SKM-1 (cell line): ENCODE measurements around the gene SLC7A6OS.

Experiments
- DNase-seq: peaks from one replicate; lab custom pipeline; 2025; ENCODE audit not compliant: unreplicated experiment; lab: John Stamatoyannopoulos, UW

Gene SLC7A6OS

DNA sequence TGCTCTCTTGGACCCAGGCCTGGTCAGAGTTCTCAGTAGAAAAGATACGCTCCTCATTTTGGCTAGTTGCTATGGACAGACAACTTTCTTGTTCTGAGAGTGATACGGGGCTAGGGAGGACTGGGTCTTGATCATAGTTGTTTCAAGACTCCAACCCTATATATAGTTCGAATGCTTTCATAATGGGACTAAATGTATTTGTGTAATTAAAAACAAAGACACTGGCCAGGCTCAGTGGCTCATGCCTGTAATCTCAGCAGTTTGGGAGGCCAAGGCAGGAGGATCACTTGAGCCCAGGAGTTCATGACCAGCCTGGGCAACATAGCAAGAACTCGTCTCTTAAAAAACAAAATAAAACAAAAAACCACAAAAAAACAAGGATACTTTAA lies 28.7 kb downstream of the SLC7A6OS start:
- no peak for DNase-seq

DNA sequence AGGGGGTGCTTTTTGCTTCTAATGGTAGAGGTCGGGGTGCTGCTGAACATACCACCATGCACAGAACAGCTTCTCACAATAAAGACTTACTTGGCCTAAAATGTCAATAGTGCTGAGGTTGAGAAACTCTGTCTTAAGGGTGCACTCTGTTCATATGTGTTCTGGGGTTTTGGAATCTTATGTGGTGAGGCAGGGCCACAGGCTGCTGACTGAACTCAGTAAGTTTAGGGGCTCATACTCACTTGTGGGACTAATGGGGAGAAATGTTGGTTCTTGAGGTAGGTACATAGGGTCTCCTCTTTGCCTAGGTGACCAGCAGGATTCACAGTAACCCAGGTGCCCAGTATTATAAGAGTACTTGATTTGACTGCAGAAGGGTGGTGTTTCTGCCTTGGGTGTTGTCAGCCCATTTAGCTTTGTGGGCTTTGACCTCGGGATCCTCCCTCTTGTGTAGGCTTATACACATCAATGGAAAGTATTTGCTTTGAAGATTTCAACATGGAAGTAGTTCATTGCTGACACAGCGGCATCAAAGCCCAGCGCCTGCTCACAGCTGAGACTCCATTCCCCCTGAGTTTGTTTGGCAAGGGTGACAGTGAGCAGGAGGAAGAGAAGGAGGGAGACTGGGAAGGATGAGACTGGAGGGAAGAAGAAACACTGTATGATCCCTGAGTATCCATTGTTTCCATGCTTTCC lies 29.2 kb downstream of the SLC7A6OS start:
- DNase-seq: no peak

DNA sequence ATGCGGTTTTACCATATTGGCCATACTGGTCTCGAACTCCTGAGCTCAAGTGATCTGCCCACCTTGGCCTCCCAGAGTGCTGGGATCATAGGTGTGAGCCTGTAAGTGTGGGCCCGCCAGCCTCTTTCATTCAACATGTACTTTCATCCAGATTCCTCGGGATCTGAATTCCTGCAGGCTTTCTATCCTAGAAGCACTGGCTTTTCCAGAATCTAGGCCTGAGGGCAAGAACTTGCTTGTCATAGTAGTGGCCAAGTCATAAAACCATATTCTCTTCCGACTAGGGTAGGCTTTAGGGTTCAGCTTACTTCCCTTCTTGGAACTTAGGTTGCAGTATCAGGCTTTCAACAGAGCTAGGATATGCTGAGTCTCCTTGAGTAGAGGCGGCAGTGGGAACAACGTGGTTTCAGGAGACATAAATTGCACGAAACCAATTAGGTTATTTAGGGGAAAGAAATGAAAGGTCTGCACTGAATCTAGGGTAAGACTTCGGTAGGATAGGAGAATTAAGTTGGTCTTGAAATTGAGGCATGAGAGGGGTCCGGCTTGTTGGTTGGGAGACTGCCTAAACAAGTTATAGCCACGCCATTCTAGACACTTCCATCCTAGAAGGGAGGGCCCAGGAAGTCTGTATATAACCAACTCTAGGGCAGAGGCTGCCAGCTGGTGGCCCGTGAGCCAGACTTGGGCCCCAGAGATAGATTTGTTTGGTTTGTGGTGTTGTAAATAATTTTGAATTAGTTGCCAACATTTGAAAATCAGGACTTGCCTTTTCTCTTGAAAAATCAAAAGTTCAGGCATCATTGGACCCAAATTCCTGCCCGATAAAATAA lies 30.8 kb downstream of the SLC7A6OS start:
- DNase-seq: no peak

DNA sequence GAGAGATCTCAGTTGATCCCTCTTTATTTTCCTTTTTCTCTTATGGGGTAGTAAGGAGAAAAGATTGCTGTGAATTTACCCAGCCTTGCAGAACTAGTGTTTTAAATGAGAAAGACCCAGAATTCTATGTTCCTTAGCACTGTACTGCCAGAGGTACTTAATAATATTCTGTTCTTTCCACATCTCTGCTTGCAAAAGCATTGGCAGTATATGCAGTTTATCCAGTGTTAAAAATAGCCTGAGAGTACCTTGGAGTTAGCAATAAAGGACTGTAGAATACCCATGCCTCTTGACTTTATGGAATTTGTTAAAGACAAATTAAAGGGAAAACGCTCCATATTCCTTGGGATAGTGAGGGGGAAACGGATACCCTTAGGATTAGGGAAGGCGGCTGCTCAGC lies 34.5 kb downstream of the SLC7A6OS start:
- DNase-seq: no peak

DNA sequence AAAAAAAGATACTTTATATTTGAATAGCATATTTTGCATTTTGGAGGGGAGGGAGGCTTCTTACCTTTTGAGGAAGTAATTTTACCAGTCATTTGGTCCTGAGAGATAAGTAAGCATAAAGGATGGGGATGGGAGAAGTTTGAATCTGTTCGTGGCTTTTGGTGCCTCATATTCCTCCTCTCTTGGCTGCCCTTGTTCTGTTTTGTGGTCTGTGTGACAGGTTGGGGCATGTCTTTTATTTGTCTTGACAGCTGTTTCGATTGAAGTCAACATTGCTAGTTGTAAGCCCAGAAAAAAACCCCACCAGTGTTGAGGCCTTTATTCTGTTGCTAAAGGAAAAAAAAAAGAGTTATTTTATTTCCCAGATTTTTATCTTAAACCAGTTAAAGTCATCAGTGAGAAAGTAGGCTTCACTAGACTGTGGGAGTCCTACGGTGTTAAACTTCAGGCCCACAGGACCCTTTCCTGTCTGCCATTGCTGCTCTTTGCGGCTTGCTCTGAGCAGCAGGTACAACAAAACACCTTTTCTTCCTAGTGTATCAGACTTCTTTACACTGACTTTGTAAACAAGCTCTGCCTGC lies 35.0 kb downstream of the SLC7A6OS start:
- DNase-seq: no peak

DNA sequence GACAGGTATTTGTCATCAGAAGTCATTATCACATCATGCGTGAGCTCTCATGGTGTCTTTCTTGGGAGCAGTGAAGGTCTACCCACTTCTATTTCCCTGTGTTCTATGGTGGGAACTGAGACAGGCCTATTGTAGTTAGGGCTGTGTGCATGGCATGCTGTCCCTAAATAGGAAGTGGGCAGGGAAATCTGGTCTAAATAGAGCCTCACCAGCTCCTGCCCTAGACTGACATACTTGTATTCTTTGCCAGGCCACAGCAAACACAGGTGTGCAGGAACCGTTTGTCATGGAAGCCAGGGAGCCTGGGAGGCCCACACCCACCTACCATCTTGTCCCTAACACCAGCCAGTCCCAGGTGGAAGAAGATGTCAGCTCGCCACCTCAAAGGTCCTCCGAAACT lies 36.3 kb downstream of the SLC7A6OS start:
- no peak for DNase-seq

DNA sequence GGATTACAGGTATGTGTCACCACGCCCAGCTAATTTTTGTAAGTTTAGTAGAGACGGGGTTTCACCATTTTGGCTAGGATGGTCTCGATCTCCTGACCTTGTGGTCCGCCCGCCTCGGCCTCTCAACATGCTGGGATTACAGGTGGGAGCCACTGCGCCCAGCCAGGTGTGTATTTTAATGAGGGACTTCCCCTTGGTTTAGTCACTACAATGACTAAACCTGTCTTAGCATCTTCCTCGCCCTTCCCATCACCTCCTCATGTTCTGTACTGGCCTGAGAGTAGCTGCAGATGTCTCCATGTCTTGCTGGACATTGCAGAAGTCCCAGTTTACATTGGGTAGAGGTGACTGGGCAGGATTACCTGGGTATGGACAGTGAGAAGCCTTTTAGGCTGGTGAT lies 36.9 kb downstream of the SLC7A6OS start:
- DNase-seq: no peak

DNA sequence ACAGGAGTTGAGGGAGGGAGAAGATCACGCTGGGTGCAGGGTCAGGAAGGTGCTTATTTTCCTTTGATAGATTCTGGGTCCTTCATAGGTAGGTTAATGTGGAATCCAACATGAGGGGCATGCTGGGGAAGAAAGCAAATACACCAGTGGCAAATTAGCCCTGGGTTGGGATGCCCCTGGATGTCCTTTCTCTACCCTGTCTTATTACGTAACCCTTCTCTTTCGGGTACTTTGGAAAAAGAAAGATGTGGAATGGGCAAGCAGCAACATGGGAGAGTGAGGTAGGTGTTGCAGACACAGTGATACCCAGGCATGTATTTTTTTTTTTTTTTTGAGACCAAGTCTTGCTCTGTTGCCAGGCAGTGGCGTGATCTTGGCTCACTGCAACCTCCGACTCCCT lies 37.3 kb downstream of the SLC7A6OS start:
- no peak for DNase-seq

DNA sequence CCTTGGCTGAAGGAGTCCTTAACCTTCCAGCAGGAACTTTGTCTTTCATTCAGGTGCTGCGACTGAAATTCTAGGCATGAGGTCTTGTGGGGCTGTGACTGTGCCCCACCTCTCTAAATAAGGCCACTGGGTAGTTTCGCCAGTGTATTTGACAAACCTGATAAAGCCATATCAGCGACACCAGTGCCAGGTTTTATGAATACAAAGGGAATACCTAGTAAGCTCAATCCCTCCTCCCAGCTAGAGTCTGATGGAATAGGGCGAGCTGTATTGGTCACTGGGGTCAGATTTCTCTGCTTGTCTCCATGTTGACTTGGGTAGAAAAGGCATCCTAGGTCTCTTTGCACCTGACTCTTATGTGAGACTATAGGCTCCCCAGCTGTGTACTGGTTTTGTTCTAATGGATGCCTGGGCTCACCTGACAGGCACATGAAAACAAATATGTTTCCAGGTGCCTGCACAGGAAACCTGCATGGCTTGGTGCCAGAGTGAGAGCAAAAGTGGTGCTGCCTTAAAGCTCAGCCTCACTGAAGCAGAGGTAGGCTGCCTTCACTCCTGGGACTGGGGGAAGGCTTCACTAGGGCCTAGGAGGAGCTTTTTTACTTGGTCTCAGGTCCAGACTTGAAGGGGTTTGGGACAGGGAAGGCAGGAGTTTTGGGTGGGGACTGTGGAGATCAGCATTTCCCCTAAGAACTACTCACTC lies 38.1 kb downstream of the SLC7A6OS start:
- DNase-seq: no peak

DNA sequence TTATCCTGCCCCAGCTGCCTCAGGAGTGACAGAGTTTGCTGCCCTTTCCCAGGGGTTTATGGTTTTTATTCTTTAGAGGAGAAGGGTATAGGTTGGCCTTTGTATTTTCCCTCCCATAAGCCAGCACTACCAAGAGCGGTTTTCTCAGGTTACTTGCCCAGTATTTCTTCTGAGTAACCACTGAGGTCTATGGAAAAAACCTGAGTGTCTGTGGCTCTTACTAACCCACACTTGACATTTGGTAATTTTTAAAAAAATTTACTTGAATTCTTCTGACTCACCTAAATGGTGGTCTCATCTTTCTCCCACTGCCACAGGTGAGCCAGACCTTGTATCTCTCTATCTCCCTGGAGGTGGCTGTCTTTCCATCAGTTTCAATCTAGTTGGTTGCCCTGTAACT lies 40.4 kb downstream of the SLC7A6OS start:
- DNase-seq: no peak

DNA sequence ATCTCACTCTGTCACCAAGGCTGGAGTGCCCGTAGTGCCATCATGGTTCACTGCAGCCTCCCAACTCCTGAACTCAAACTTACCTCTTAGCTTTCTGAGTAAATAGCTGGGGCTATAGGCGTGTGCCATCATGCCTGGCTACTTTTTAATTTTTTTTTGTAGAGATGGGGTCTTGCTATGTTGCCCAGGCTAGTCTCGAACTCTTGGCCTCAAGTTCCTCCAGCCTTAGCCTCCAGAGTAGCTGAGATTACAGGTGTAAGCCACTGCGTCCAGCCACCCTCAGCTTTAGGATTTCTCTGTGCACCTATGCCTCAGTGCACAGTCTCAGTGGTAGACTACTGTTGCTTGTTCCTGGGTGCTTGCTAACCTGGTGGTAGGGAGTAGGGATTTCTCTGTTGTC lies 41.0 kb downstream of the SLC7A6OS start:
- no peak for DNase-seq

DNA sequence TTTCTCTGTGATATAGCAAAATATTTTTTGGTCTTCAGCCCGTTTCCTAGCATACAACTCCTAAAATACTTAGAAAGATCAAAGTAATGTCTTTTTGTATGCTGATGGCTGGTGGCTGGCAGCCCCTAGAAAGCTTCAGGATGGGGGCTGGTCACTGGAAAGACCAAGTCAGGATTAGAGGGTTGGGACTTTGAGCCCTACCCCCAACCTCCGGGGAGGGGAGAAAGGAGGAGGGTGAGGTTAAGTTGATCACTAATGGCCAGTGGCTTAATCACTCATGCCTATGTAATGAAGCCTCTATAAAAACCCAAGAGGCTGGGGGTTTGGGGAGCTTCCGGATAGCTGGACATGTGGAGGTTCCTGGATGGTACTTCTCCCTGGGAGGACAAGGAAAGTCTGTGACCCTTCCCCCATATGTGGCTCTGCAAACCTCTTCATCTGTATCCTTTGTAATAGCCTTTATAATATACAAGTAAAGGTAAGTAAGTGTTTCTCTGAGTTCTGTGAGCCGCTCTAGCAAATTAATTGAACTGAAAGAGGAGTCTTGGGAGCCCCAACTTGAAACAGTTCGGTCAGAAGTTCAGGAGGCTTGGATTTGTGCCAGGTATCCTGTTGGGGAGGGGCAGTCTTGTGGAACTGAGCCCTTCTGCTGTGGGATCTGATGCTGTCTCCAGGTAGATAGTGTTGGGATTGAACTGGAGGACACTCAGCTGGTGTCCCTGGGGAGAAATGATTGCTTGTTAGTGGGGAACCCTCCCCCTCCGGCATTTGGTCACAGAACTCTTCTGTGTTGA lies 42.9 kb downstream of the SLC7A6OS start:
- no peak for DNase-seq

DNA sequence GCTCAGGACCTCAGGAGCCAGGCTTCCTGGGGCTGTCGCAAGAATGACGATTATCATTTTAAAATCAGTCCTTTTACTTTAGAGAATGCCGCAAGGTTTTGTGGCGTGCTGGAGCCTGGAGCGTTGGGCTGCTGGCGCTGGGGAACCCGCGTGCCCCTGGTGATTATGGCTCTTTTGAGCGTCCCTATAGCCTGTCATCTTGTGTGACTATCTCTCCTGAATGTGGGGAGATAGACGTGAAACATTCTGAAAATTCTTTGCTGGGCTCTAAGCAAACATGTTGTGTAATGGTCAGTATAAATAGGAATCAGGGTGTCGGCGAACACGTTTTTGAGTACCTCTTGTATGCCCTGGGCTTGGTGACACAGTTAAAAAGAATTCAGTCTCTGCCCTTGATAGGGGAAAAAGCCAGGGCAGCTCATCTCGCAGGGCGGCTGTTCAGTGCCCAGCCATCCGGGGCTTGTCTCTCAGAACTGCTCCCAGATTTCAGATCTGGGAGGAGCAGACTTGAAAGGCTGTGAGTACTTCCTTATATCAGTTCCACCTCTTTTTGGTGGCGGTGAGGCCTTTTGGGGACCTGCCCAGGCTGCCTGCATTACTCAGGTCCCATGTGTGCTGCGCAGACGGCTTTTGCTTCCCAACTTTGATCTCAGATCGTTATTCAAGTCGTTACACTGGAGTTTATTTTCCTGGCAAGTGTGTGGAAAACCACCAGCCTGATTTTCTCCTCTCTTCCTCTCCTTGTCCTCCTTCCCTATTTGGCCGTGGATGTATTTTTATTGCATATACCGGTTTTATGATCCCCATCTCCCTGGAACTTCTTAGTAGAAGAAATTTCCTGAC lies 45.4 kb downstream of the SLC7A6OS start:
- peak; percentile 34 for DNase-seq

DNA sequence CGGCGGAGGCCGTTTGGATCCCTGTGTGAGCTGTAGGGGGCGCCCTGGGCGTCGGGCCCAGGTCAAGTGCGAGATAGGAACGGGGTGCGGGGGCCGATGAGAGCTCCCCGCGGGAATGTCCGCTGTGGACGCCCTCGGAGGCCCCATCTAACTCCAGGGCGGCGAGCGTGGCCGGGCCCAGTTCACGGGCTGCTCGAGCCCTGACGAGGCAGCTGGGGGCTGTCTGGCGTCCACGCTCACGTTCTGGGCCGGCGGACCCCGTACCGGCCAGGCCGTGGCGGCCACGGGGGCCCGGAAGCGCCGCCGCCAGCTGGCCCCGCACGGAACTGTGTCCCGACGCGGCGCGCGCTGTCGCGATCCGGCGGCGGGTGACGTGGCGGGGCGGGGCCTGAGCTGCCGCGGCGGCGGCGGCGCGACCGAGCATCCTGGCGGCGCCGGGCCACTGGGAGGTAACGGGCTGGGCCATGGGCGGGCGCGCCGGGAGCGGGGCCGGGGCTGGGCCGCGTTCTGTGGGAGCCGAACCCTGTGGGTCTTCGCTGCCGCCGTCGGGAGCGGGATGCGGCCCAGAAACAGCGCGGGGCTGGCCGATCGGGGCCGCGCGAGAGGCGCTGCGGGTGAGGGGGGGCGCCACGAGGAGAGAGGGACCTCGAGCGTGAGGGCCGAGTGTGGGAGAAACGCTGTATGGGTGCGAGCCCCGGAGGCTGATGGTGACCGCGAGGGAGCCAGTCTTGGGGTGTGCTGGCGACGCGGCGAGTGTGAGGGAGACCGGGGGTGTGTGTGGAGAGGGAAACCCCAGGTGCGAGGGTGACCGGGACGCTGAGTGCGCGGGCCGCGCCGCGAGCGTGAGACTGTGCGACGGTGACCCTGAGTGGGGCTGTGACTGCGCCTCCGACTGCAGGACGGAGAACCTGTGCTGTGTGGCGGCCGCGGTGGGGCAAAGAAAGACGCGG lies 46.3 kb downstream of the SLC7A6OS start, which contains the start of gene SLC7A6:
TSS of gene SLC7A6 (plus strand) at position 399 of the 950 bp plus-strand sequence. CDS start 10,201 bp downstream, outside the sequence.
- DNase-seq: peak; percentile 81

DNA sequence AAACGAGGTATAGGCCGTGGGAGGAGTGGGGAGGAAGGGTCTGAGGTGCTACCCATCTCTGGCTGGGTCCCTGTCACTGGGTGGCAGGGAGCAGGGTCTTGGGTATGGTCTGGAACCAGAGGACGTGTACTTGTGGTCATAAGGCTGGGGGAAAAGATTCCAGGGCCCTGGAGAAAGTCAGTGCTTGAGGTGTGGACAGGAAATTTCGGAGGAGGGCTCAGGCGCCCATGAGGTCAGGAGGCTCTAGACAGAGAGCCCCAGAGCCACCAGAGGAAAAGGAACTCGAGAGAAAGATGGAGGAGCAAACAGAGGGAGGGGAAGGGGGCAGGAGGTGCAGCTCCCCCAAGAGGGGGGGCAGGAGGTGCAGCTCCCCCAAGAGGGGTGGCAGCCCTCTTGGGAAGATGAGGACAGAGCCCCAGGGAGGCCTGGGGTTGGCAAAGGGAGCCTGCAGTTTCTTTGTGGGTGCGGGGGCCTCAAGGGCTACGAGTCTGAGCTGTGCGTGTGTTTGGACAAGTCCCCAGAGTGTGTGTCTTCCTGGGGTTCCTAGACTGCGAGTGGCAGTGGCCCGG lies 47.1 kb downstream of the SLC7A6OS start:
- no peak for DNase-seq

DNA sequence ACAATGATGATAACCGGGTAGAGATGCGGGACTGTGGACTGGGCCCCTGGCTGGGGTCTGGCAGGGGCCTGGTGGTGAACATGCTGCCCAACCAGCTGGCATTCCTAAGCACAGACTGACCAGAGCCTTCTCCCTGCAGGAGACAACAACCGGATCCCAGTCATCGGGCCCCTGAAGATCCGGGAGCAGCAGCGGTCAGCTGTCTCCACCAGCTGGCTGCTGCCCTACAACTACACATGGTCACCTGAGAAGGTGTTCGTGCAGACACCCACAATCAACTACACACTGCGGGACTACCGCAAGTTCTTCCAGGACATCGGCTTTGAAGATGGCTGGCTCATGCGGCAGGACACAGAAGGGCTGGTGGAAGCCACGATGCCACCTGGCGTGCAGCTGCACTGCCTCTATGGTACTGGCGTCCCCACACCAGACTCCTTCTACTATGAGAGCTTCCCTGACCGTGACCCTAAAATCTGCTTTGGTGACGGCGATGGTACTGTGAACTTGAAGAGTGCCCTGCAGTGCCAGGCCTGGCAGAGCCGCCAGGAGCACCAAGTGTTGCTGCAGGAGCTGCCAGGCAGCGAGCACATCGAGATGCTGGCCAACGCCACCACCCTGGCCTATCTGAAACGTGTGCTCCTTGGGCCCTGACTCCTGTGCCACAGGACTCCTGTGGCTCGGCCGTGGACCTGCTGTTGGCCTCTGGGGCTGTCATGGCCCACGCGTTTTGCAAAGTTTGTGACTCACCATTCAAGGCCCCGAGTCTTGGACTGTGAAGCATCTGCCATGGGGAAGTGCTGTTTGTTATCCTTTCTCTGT lies 51.5 kb downstream of the SLC7A6OS start:
- DNase-seq: no peak
